GM12878 (cell line): ENCODE results near the gene ASB7. TPM values are rescaled to one million over a fixed set of nuclear protein-coding genes. Genes with fewer than 3 reads are reported as not detected.

Experiments
- ATAC-seq: fragments of 200-7000 bp; cut with Tn5 transposase; 3 replicates; pipeline ENCODE4 v1.9.1; 2020; ENCODE audit warnings: mild to moderate bottlenecking, moderate library complexity
- BruUV-seq: library from RNA; stranded (reverse); fragments of 400-500 nt; replicated peaks from 2 replicates; lab custom pipeline; 2021; lab: Mats Ljungman, UMichigan
- CTCF ChIA-PET: fragments of 300-600 bp; sonication (Branson Sonifier 250); formaldehyde crosslinking; extraction: SDS; loops from one replicate; lab custom pipeline; 2021; ENCODE audit warnings: inconsistent platforms; lab: Yijun Ruan, JAX
- POLR2A ChIA-PET: fragments of 350-600 bp; formaldehyde crosslinking; extraction: SDS; loops from one replicate; lab custom pipeline; 2021; ENCODE audit warnings: inconsistent platforms; lab: Charles Lee
- RAD21 ChIA-PET: fragments of 300-600 bp; sonication (Branson Sonifier 250); formaldehyde crosslinking; loops from one replicate; lab custom pipeline; 2023; ENCODE audit warnings: antibody characterized with exemption; ENCODE audit not compliant: unreplicated experiment; lab: Charles Lee
- SMC1A ChIA-PET: fragments of 300-600 bp; sonication (Branson Sonifier 250); formaldehyde crosslinking; loops from one replicate; lab custom pipeline; 2023; ENCODE audit not compliant: unreplicated experiment, uncharacterized antibody; lab: Charles Lee
- DNase-seq: peaks from one replicate; pipeline ENCODE4 v3.0.0-alpha.2; 2011; ENCODE audit warnings: low read depth, low spot score
- FAIRE-seq: peaks from 3 replicates; lab custom pipeline; 2011; peaks lifted over from hg19 to GRCh38; lab: Jason Lieb, UNC
- H2AFZ ChIP-seq: 2 replicates; pipeline ENCODE4 v1.6.0; 2011; ENCODE audit warnings: low read depth, low read length, control low read depth; ENCODE audit not compliant: control insufficient read depth
- H3K27ac ChIP-seq: 2 replicates; pipeline ENCODE4 v1.5.1; 2011; ENCODE audit warnings: control low read depth; ENCODE audit not compliant: control insufficient read depth, insufficient read depth
- H3K27me3 ChIP-seq, 2 experiments: replicated peaks in 1 of 2; 2 replicates each; pipeline versions ENCODE4 v1.6.0 to v1.6.1; 2011; ENCODE audit warnings: low read length in 1 of 2; ENCODE audit not compliant: control insufficient read depth in 2 of 2, insufficient read depth in 2 of 2
- H3K36me3 ChIP-seq, 2 experiments: 2 replicates each; pipeline ENCODE4 v1.5.1; 2011; ENCODE audit warnings: low read length in 1 of 2; ENCODE audit not compliant: control insufficient read depth in 2 of 2, insufficient read depth in 2 of 2
- H3K4me1 ChIP-seq: 2 replicates; pipeline ENCODE4 v1.6.1; 2011; ENCODE audit warnings: mild to moderate bottlenecking, low read length, moderate library complexity, mixed read lengths; ENCODE audit not compliant: control insufficient read depth, insufficient read depth
- H3K4me2 ChIP-seq: 2 replicates; pipeline ENCODE4 v1.6.0; 2011; ENCODE audit warnings: control low read depth; ENCODE audit not compliant: control insufficient read depth, insufficient read depth
- H3K4me3 ChIP-seq: fragments of 200-600 bp; sonication (generic); 2 replicates; pipeline ENCODE4 v1.5.1; 2016
- H3K79me2 ChIP-seq: 2 replicates; pipeline ENCODE4 v1.6.0; 2011; ENCODE audit warnings: low read length; ENCODE audit not compliant: control insufficient read depth, insufficient read depth
- H3K9ac ChIP-seq: 2 replicates; pipeline ENCODE4 v1.8.0; 2011; ENCODE audit warnings: low read length, control low read depth, mixed read lengths; ENCODE audit not compliant: control insufficient read depth, insufficient read depth
- H3K9me3 ChIP-seq: replicated peaks from 3 replicates; pipeline ENCODE4 v1.5.1; 2011; ENCODE audit warnings: mild to moderate bottlenecking, low read length; ENCODE audit not compliant: control insufficient read depth, insufficient read depth
- H4K20me1 ChIP-seq: 2 replicates; pipeline ENCODE4 v1.6.0; 2011; ENCODE audit not compliant: control insufficient read depth, insufficient read depth
- BRCA1 ChIP-seq: IDR thresholded peaks from 2 replicates; pipeline ENCODE4 v1.6.1; 2011; ENCODE audit warnings: low read depth, low read length, improper control_type of control experiment
- CTCF ChIP-seq, 3 experiments: IDR thresholded peaks in 2 of 3; conservative IDR thresholded peaks in 1 of 3; 2 replicates each; pipeline ENCODE4 v1.5.1; 2011; ENCODE audit warnings: low read depth in 3 of 3, low read length in 3 of 3, mild to moderate bottlenecking in 3 of 3, control low read depth in 2 of 3, moderate library complexity in 2 of 3, inconsistent platforms in 1 of 3, mixed read lengths in 1 of 3; ENCODE audit not compliant: control insufficient read depth in 2 of 3, insufficient read depth in 1 of 3; ENCODE audit errors: extremely low read depth in 1 of 3
- E2F4 ChIP-seq: IDR thresholded peaks from 2 replicates; pipeline ENCODE4 v1.6.1; 2012; ENCODE audit warnings: low read depth, low read length, improper control_type of control experiment
- E4F1 ChIP-seq: fragments of 450-650 bp; IDR thresholded peaks from 2 replicates; pipeline ENCODE4 v1.6.1; 2018; ENCODE audit warnings: borderline replicate concordance, mild to moderate bottlenecking; ENCODE audit not compliant: partially characterized antibody
- EGR1 ChIP-seq, 2 experiments: IDR thresholded peaks; 1 replicate in 1 of 2; 2 replicates in 1 of 2; pipeline ENCODE4 v1.6.1; 2011 to 2012; ENCODE audit warnings: low read depth in 2 of 2, low read length in 2 of 2, borderline replicate concordance in 1 of 2, mild to moderate bottlenecking in 1 of 2, moderate library complexity in 1 of 2
- IKZF2 ChIP-seq, 2 experiments: fragments of 450-650 bp; IDR thresholded peaks; 2 replicates each; pipeline ENCODE4 v1.6.1; 2017; ENCODE audit warnings: mild to moderate bottlenecking in 2 of 2, moderate library complexity in 2 of 2
- IRF4 ChIP-seq: IDR thresholded peaks from 2 replicates; pipeline ENCODE4 v1.6.1; 2011; ENCODE audit warnings: low read depth, low read length
- MEF2B ChIP-seq: fragments of 450-650 bp; IDR thresholded peaks from 2 replicates; pipeline ENCODE4 v1.6.1; 2018; ENCODE audit warnings: mild to moderate bottlenecking, moderate library complexity; ENCODE audit not compliant: partially characterized antibody, poor library complexity, severe bottlenecking
- MTA2 ChIP-seq: fragments of 450-650 bp; IDR thresholded peaks from 2 replicates; pipeline ENCODE4 v1.6.1; 2016; ENCODE audit warnings: low read depth, mild to moderate bottlenecking, moderate library complexity
- PML ChIP-seq: IDR thresholded peaks from 2 replicates; pipeline ENCODE4 v1.6.1; 2012; ENCODE audit warnings: low read length, inconsistent platforms
- RAD51 ChIP-seq: fragments of 450-650 bp; IDR thresholded peaks from 2 replicates; pipeline ENCODE4 v1.6.1; 2016; ENCODE audit warnings: moderate library complexity, mild to moderate bottlenecking, inconsistent platforms
- REST ChIP-seq: IDR thresholded peaks from 2 replicates; pipeline ENCODE4 v1.6.1; 2012; ENCODE audit warnings: mild to moderate bottlenecking, low read depth, low read length
- STAT1 ChIP-seq: fragments of 450-650 bp; conservative IDR thresholded peaks from 2 replicates; pipeline ENCODE4 v1.6.1; 2014; ENCODE audit warnings: antibody characterized with exemption, mild to moderate bottlenecking
- TCF7 ChIP-seq: IDR thresholded peaks from 2 replicates; pipeline ENCODE4 v1.6.1; 2014; ENCODE audit warnings: antibody characterized with exemption, borderline replicate concordance
- WGBS: methylation state at CpG from one replicate; pipeline ENCODE4 v1.1.6; 2016; ENCODE audit warnings: low lambda C conversion rate; ENCODE audit not compliant: insufficient replicate concordance, insufficient coverage; ENCODE audit errors: missing lambda C conversion rate; 5-methylcytosine and 5-hydroxymethylcytosine counted together
- in situ Hi-C: fragments of 300-500 bp; cut with MboI; formaldehyde crosslinking; loops from 9 replicates; pipeline ENCODE4 v1.14.3; 2018; ENCODE audit warnings: mixed read lengths
- intact Hi-C: fragments of 100-400 bp; cut with micrococcal nuclease; formaldehyde crosslinking; loops from one replicate; pipeline ENCODE4 v1.14.2; 2022; ENCODE audit not compliant: unreplicated experiment
- polyA plus RNA-seq, 11 experiments: library from polyadenylated mRNA; depleted of rRNA in 4 of 11; unstranded in 6 of 11; stranded (reverse) in 5 of 11; fragments of >200 nt; fragmentation: Nextera tagmentation in 4 of 11; fragmentation: Illumina TruSeq in 1 of 11; extraction: Ambion mirVana in 4 of 11; extraction: Trizol in 1 of 11; gene quantifications; 1 replicate in 1 of 11; 2 replicates in 10 of 11; pipeline versions ENCODE4 v1.2.1 to v1.2.3, GENCODE V29; 2011 to 2016; ENCODE audit warnings: inconsistent platforms in 2 of 11, missing spikeins in 2 of 11, low read depth in 1 of 11
- total RNA-seq, 4 experiments: library from RNA; depleted of rRNA in 3 of 4; stranded (reverse); fragments of >200 nt in 3 of 4; fragmentation: Illumina TruSeq in 1 of 4; extraction: Trizol in 1 of 4; gene quantifications; 2 replicates each; pipeline versions ENCODE4 v1.2.1 to v1.2.3, GENCODE V29; 2013 to 2021

Gene ASB7
- total and polyA plus RNA-seq, 10 of the 15 experiments (the other 5 are each of a cell fraction or from before 2014, with no cell fraction given): 2.7 to 13.9 (median 8.6) TPM

GRCh38 chr15:100614918-100615317 is 12.5 kb downstream of the ASB7 start (continued):
- TF ChIP-seq E4F1 (no peak), MEF2B (no peak), E2F4 (no peak)

GRCh38 chr15:100615801-100616200 is 13.4 kb downstream of the ASB7 start:
- ChIA-PET CTCF (interaction anchor here (0.7 to 1.2 kb wide), 3 partner anchors 10 to 12 kb away, joined by 4 to 5 read pairs (median 4); no protein-coding TSS in a partner anchor), RAD21 (no interaction called here), SMC1A (no interaction called here), POLR2A (no interaction called here)
- FAIRE-seq: no peak
- intact Hi-C loops (no loop called here), in situ Hi-C loops (loop anchor here (10.0 to 25.0 kb wide), 2 partner anchors 649 to 1354 kb away; partner anchors contain the start of gene LRRC28)
- Histone ChIP-seq H3K9ac (no peak overlapping the region), H3K4me2 (no peak overlapping the region), H3K9me3 (no peaks in the 10 kb centered on the region), H3K4me1 (no peaks in the 10 kb centered on the region), H3K4me3 (no peak overlapping the region), H3K27ac (no peak overlapping the region), H4K20me1 (no peaks in the 10 kb centered on the region), H3K79me2 (no peaks in the 10 kb centered on the region; the same call in 1 of the 2 replicates), H2AFZ (no peak overlapping the region), H3K36me3 (peaks cover 3 to 44% of the 10 kb centered on the region in 2 experiments; a peak in 3 of 4 replicates), H3K27me3 (no peaks in the 10 kb centered on the region)
- BruUV-seq: no TSS peak
- no peak for DNase-seq
- no peak for ATAC-seq
- 76% methylated on average over 5 of the region's 5 CpGs for WGBS
- TF ChIP-seq IRF4 (no peak), MTA2 (no peak), REST (no peak), IKZF2 (IDR thresholded peaks at IDR 0.05) (no peak), TCF7 (no peak), CTCF (IDR thresholded peaks at IDR 0.05 in 2 of 3, conservative IDR thresholded peaks at IDR 0.05 in 1 of 3; ENCODE audit: control insufficient read depth in 2 of 3, extremely low read depth in 1 of 3, insufficient read depth in 1 of 3, low read depth in 3 of 3, low read length in 3 of 3) (no peak), PML (no peak), STAT1 (no peak), EGR1 (IDR thresholded peaks at IDR 0.05; ENCODE audit: borderline replicate concordance in 1 of 2, low read depth in 2 of 2, low read length in 2 of 2) (no peak), BRCA1 (no peak), RAD51 (no peak)
